Right renal cortex interstitium (tissue), 3 donors: ENCODE measurements around the gene SIM1. TPM values are rescaled to one million over a fixed set of nuclear protein-coding genes. Genes with fewer than 3 reads are reported as not detected.
"Not testable (repeated sequence)": the region's sequence is repeated elsewhere in the genome, so short reads cannot be mapped to it uniquely, and the experiment has no call there.

ENCODE experiments used
- DNase-seq, 3 donors: peaks; one replicate each; pipeline ENCODE4 v3.0.0-alpha.2; 2013; ENCODE audit warnings: low read depth in 3 of 3, low spot score in 2 of 3
- polyA plus RNA-seq, 3 donors: library from polyadenylated mRNA; unstranded; fragments of 120-200 nt; gene quantifications; one replicate each; pipeline ENCODE4 v1.2.1, GENCODE V29; 2013; ENCODE audit not compliant: insufficient read length in 3 of 3

The SIM1 gene
- polyA plus RNA-seq, 3 donors, result 21.3 to 24.7 (median 24.6) TPM

- no peak for DNase-seq
These were observed 94.5 kb downstream of the SIM1 start for GRCh38 chr6:100370265-100370664.

GRCh38 chr6:100366419-100366818, 98.3 kb downstream of the SIM1 start:
- no peak for DNase-seq

GRCh38 chr6:100363651-100364050, 101.1 kb downstream of the SIM1 start:
- no peak for DNase-seq

- not testable (repeated sequence) for DNase-seq
These were observed 109.7 kb downstream of the SIM1 start for GRCh38 chr6:100354736-100355641.

- DNase-seq, result no peak
These were observed 111.3 kb downstream of the SIM1 start for GRCh38 chr6:100353276-100354015.

GRCh38 chr6:100350139-100350538, 114.6 kb downstream of the SIM1 start:
- DNase-seq, result no peak

- DNase-seq, result no peak
These were observed 115.4 kb downstream of the SIM1 start for GRCh38 chr6:100349366-100349765.

GRCh38 chr6:100347901-100348550, 116.7 kb downstream of the SIM1 start:
- no peak for DNase-seq

- no peak for DNase-seq
These were observed 117.9 kb downstream of the SIM1 start for GRCh38 chr6:100346828-100347227.

- no peak for DNase-seq
These were observed 118.5 kb downstream of the SIM1 start for GRCh38 chr6:100346203-100346602.

GRCh38 chr6:100344761-100345160, 120.0 kb downstream of the SIM1 start:
- DNase-seq, result no peak

- no peak for DNase-seq
These were observed 120.4 kb downstream of the SIM1 start for GRCh38 chr6:100344321-100344720.

GRCh38 chr6:100343316-100344077, 121.2 kb downstream of the SIM1 start:
- DNase-seq, result no peak

- DNase-seq, result no peak
These were observed 121.9 kb downstream of the SIM1 start for GRCh38 chr6:100342830-100343229.

GRCh38 chr6:100339574-100340255, 125.0 kb downstream of the SIM1 start:
- no peak for DNase-seq

GRCh38 chr6:100338090-100338489, 126.6 kb downstream of the SIM1 start:
- DNase-seq, result no peak

- DNase-seq, result no peak
These were observed 127.8 kb downstream of the SIM1 start for GRCh38 chr6:100336876-100337275.

- DNase-seq, result no peak
These were observed 128.7 kb downstream of the SIM1 start for GRCh38 chr6:100335991-100336390.
